Measurements from ENCODE around the gene SCN2B. TPM values are rescaled to one million over a fixed set of nuclear protein-coding genes. Genes with fewer than 3 reads are reported as not detected.

The SCN2B gene
- total RNA-seq, 1 donor from 2014 or later: 0.39 TPM

- H3K4me1 Mint-ChIP-seq (ENCODE audit: low read depth, unreplicated experiment): peaks cover 9% of the 10 kb centered on the region
- H3K9me3 Mint-ChIP-seq (ENCODE audit: unreplicated experiment): peaks cover 4% of the 10 kb centered on the region
- DNase-seq: no peak
- H3K36me3 Mint-ChIP-seq (ENCODE audit: unreplicated experiment): peaks cover 7% of the 10 kb centered on the region
- H3K27ac Mint-ChIP-seq (ENCODE audit: unreplicated experiment): no peak overlapping the region
- no peak overlapping the region for H3K4me3 Mint-ChIP-seq (ENCODE audit: unreplicated experiment)
- peaks cover 6% of the 10 kb centered on the region for H3K27me3 Mint-ChIP-seq (ENCODE audit: unreplicated experiment)
- TF ChIP-seq CTCF (IDR thresholded peaks at IDR 0.05; ENCODE audit: partially characterized antibody, unreplicated experiment): no peak
Observed at GRCh38 chr11:118117790-118118601, 58.4 kb downstream of the SCN2B start.

- peaks cover 9% of the 10 kb centered on the region for H3K4me1 Mint-ChIP-seq (ENCODE audit: low read depth, unreplicated experiment)
- no peak for DNase-seq
- no peak overlapping the region for H3K27ac Mint-ChIP-seq (ENCODE audit: unreplicated experiment)
- peaks cover 6% of the 10 kb centered on the region for H3K9me3 Mint-ChIP-seq (ENCODE audit: unreplicated experiment)
- H3K36me3 Mint-ChIP-seq (ENCODE audit: unreplicated experiment): no peaks in the 10 kb centered on the region
- TF ChIP-seq CTCF (IDR thresholded peaks at IDR 0.05; ENCODE audit: partially characterized antibody, unreplicated experiment): no peak
- H3K4me3 Mint-ChIP-seq (ENCODE audit: unreplicated experiment): no peak overlapping the region
- peaks cover 6% of the 10 kb centered on the region for H3K27me3 Mint-ChIP-seq (ENCODE audit: unreplicated experiment)
Observed at GRCh38 chr11:118115048-118115447, 61.4 kb downstream of the SCN2B start.

GRCh38 chr11:118114266-118114665, 62.2 kb downstream of the SCN2B start:
- no peak for DNase-seq
- no peak for TF ChIP-seq CTCF (IDR thresholded peaks at IDR 0.05; ENCODE audit: partially characterized antibody, unreplicated experiment)
- Mint-ChIP-seq H3K27ac (ENCODE audit: unreplicated experiment) (no peak overlapping the region), H3K27me3 (ENCODE audit: unreplicated experiment) (peaks cover 7% of the 10 kb centered on the region), H3K4me1 (ENCODE audit: low read depth, unreplicated experiment) (peaks cover 9% of the 10 kb centered on the region), H3K4me3 (ENCODE audit: unreplicated experiment) (no peak overlapping the region), H3K36me3 (ENCODE audit: unreplicated experiment) (no peaks in the 10 kb centered on the region), H3K9me3 (ENCODE audit: unreplicated experiment) (peaks cover 6% of the 10 kb centered on the region)

- Mint-ChIP-seq H3K27me3 (ENCODE audit: unreplicated experiment) (peaks cover 5% of the 10 kb centered on the region), H3K4me1 (ENCODE audit: low read depth, unreplicated experiment) (peaks cover 3% of the 10 kb centered on the region), H3K36me3 (ENCODE audit: unreplicated experiment) (no peaks in the 10 kb centered on the region), H3K27ac (ENCODE audit: unreplicated experiment) (no peak overlapping the region), H3K9me3 (ENCODE audit: unreplicated experiment) (peaks cover 6% of the 10 kb centered on the region), H3K4me3 (ENCODE audit: unreplicated experiment) (no peak overlapping the region)
- no peak for TF ChIP-seq CTCF (IDR thresholded peaks at IDR 0.05; ENCODE audit: partially characterized antibody, unreplicated experiment)
- DNase-seq: no peak
Observed at GRCh38 chr11:118112711-118113430, 63.6 kb downstream of the SCN2B start.

Other genes with a start within 250 kb of the SCN2B start
- 0.32 TPM for gene TMPRSS13, start 247.2 kb downstream of the SCN2B start, total RNA-seq (ENCODE audit: unreplicated experiment)
- 5.8 TPM for gene IL10RA, start 190.2 kb downstream of the SCN2B start, total RNA-seq (ENCODE audit: unreplicated experiment)
- not detected for gene TMPRSS4, start 99.6 kb downstream of the SCN2B start, total RNA-seq (ENCODE audit: unreplicated experiment)
- not detected for gene SMIM35, start 89.7 kb downstream of the SCN2B start, total RNA-seq (ENCODE audit: unreplicated experiment)
- gene SCN4B, start 23.8 kb downstream of the SCN2B start, total RNA-seq (ENCODE audit: unreplicated experiment): 2.9 TPM
- not detected for gene JAML, start 48.4 kb upstream of the SCN2B start, total RNA-seq (ENCODE audit: unreplicated experiment)
- gene MPZL3, start 75.7 kb upstream of the SCN2B start, total RNA-seq (ENCODE audit: unreplicated experiment): 0.54 TPM
- gene MPZL2, start 87.7 kb upstream of the SCN2B start, total RNA-seq (ENCODE audit: unreplicated experiment): not detected
- gene CD3E, start 128.1 kb upstream of the SCN2B start, total RNA-seq (ENCODE audit: unreplicated experiment): not detected
- gene CD3D, start 166.1 kb upstream of the SCN2B start, total RNA-seq (ENCODE audit: unreplicated experiment): not detected
- 0.39 TPM for gene CD3G, start 167.7 kb upstream of the SCN2B start, total RNA-seq (ENCODE audit: unreplicated experiment)
- gene UBE4A, start 183.0 kb upstream of the SCN2B start, total RNA-seq (ENCODE audit: unreplicated experiment): 44.0 TPM
- 140 TPM for gene ATP5MG, start 225.0 kb upstream of the SCN2B start, total RNA-seq (ENCODE audit: unreplicated experiment)

Measured in glutamatergic neuron (in vitro differentiated cells).